CD4-positive, CD25-positive, alpha-beta regulatory T cell (primary cell): ENCODE results near the gene LGR6. TPM values are rescaled to one million over a fixed set of nuclear protein-coding genes. Genes with fewer than 3 reads are reported as not detected.

ENCODE experiments used
- ATAC-seq, 2 donors: fragments of 150-1000 bp; cut with Tn5 transposase; one replicate each; pipeline ENCODE4 v1.10.0; 2021; ENCODE audit warnings: low read depth in 2 of 2, moderate number of reproducible peaks in 2 of 2, moderate library complexity in 1 of 2
- DNase-seq, 3 donors: peaks; one replicate each; pipeline versions ENCODE4 v3.0.0 to v3.0.0-alpha.2; 2012 to 2022; ENCODE audit warnings: mixed read lengths in 1 of 3
- H3K27ac ChIP-seq: one replicate; pipeline ENCODE4 v1.7.0; 2013; ENCODE audit warnings: mild to moderate bottlenecking, low read length; ENCODE audit not compliant: insufficient read depth, poor library complexity, severe bottlenecking
- H3K27me3 ChIP-seq: one replicate; pipeline ENCODE4 v1.7.0; 2013; ENCODE audit warnings: low read length; ENCODE audit not compliant: control insufficient read depth, insufficient read depth
- H3K36me3 ChIP-seq: one replicate; pipeline ENCODE4 v1.7.0; 2013; ENCODE audit warnings: mild to moderate bottlenecking, low read length, moderate library complexity; ENCODE audit not compliant: control insufficient read depth, insufficient read depth
- H3K4me1 ChIP-seq: 2 replicates; pipeline ENCODE4 v1.7.0; 2013; ENCODE audit warnings: mild to moderate bottlenecking, low read length; ENCODE audit not compliant: insufficient read depth, control insufficient read depth, poor library complexity, severe bottlenecking
- H3K4me3 ChIP-seq: one replicate; pipeline ENCODE4 v1.7.0; 2013; ENCODE audit warnings: low read depth, mild to moderate bottlenecking, low read length, moderate library complexity
- H3K9me3 ChIP-seq, 2 experiments: 1 replicate in 1 of 2; 2 replicates in 1 of 2; pipeline ENCODE4 v1.7.0; 2013; ENCODE audit warnings: low read length in 2 of 2, mild to moderate bottlenecking in 1 of 2, moderate library complexity in 1 of 2; ENCODE audit not compliant: control insufficient read depth in 2 of 2
- H3K27ac Mint-ChIP-seq, 3 donors: one replicate each; pipeline ENCODE4 v1.8.0; 2020 to 2022; ENCODE audit warnings: mild to moderate bottlenecking in 3 of 3, mixed read lengths in 3 of 3, moderate library complexity in 2 of 3
- H3K27me3 Mint-ChIP-seq: one replicate; pipeline ENCODE4 v1.8.0; 2022; ENCODE audit warnings: mild to moderate bottlenecking, mixed read lengths
- H3K36me3 Mint-ChIP-seq: one replicate; pipeline ENCODE4 v1.8.0; 2020; ENCODE audit warnings: mixed read lengths
- H3K4me1 Mint-ChIP-seq, 4 donors: one replicate each; pipeline ENCODE4 v1.8.0; 2020 to 2022; ENCODE audit warnings: mixed read lengths in 4 of 4, mild to moderate bottlenecking in 1 of 4
- H3K4me3 Mint-ChIP-seq, 4 donors: one replicate each; pipeline ENCODE4 v1.8.0; 2020 to 2022; ENCODE audit warnings: mild to moderate bottlenecking in 4 of 4, mixed read lengths in 4 of 4, moderate library complexity in 3 of 4
- H3K9me3 Mint-ChIP-seq, 7 donors: one replicate each; pipeline ENCODE4 v1.8.0; 2020 to 2022; ENCODE audit warnings: mixed read lengths in 7 of 7, mild to moderate bottlenecking in 3 of 7, moderate library complexity in 2 of 7
- polyA plus RNA-seq, 4 donors: library from polyadenylated mRNA; unstranded; fragments of 300-500 nt; fragmentation: Illumina TruSeq; gene quantifications; one replicate each; pipeline ENCODE4 v1.2.3, GENCODE V29; 2021
- total RNA-seq: library from RNA; stranded (reverse); gene quantifications from one replicate; pipeline ENCODE4 v1.2.3, GENCODE V29; 2022

LGR6 gene
- total and polyA plus RNA-seq, 5 donors from 2014 or later, result 0.16 to 0.87 (median 0.30) TPM

DNA sequence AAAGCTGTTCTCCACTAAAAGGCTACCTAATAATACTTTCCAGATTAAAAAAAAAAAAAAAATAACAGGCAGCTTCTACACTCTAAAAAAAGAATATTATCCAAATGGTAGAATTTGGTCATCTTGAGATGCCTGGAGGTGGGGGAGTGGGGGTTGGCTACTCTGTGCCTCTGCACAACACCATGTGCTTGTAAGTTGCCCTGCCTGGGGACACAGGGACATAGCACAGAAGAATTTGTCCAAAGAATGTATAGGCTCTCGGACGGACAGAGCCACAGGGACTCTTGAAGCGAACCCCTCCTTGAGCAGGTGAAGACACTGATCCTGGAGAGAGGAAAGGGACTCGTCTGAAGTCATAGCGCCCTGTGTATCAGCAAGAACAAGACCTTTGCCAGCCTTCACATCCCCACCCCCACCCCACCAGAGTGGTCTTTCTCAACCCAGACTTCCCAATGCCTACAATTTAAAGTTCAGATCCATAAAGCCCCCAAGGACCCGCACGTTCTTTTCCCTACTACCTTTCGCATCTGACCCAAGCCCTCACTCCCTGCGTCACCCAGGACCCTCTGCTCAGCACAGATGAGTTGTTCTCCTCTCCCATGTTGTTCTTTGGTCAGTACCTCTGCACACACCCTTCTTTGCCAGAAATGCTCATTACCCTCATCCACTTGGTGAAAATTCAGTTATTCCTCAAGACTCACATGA is 72.6 kb downstream of the LGR6 start:
- H3K9me3 ChIP-seq, result no peaks in the 10 kb centered on the region
- no peaks in the 10 kb centered on the region for H3K36me3 ChIP-seq
- no peak overlapping the region for H3K4me3 Mint-ChIP-seq
- H3K27ac Mint-ChIP-seq, result no peak overlapping the region
- DNase-seq, result no peak
- peaks cover 47% of the 10 kb centered on the region for H3K27me3 Mint-ChIP-seq
- no peaks in the 10 kb centered on the region for H3K36me3 Mint-ChIP-seq
- peaks cover 7% of the 10 kb centered on the region for H3K27me3 ChIP-seq
- H3K4me1 Mint-ChIP-seq, result peaks cover 0 to 1% (median 0%) of the 10 kb centered on the region in 4 donors
- H3K9me3 Mint-ChIP-seq, result peaks cover 0 to 4% (median 0%) of the 10 kb centered on the region in 7 donors
- no peak overlapping the region for H3K4me3 ChIP-seq
- no peak overlapping the region for H3K27ac ChIP-seq
- no peak for ATAC-seq
- no peaks in the 10 kb centered on the region for H3K4me1 ChIP-seq

DNA sequence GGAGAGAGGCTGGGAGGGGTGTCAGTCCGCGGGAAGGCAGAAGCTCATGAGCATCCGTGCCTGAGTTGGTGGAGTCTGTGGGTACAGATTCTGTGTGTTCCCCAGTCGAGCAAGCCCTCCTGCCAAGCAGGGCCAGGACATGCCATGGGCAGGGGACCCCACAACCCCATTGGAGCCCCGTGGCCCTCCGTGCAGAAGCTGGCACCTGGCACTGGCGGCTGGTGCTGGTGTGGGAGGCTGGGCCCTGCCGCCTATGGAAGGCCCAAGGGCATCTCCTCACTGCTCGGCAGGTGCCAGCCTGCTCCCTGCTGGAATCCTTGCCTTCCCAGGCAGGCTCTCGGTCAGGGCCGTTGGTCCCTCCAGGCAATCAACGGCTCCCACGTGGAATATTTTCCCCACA is 74.4 kb downstream of the LGR6 start:
- Histone ChIP-seq H3K27me3 (peaks cover 4% of the 10 kb centered on the region), H3K9me3 (no peaks in the 10 kb centered on the region), H3K4me3 (no peak overlapping the region), H3K27ac (no peak overlapping the region), H3K36me3 (no peaks in the 10 kb centered on the region), H3K4me1 (no peaks in the 10 kb centered on the region)
- no peak overlapping the region for H3K27ac Mint-ChIP-seq
- no peak overlapping the region for H3K4me3 Mint-ChIP-seq
- peaks cover 0 to 1% (median 0%) of the 10 kb centered on the region in 4 donors for H3K4me1 Mint-ChIP-seq
- peaks cover 40% of the 10 kb centered on the region for H3K27me3 Mint-ChIP-seq
- H3K9me3 Mint-ChIP-seq, result peaks cover 0 to 4% (median 0%) of the 10 kb centered on the region in 7 donors
- no peak for DNase-seq
- H3K36me3 Mint-ChIP-seq, result no peaks in the 10 kb centered on the region
- ATAC-seq, result no peak

DNA sequence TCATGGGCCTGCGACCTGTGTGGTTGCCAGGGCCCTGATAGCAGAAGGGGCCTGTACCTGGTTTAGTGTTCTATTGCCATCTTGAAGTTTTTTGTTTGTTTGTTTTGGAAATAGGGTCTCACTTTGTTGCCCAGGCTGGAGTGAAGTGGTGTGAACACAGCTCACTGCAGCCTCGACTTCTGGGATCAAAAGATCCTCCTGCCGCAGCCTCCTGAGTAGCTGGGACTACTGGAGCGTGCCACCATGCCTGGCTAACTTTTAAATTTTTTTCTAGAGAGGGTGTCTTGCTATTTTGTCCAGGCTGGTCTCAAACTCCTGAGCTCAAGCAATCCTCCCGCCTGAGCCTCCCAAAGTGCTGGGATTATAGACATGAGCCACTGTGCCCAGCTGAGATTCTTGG is 75.2 kb downstream of the LGR6 start:
- Mint-ChIP-seq H3K9me3 (peaks cover 0 to 2% (median 0%) of the 10 kb centered on the region in 7 donors), H3K4me3 (no peak overlapping the region), H3K36me3 (no peaks in the 10 kb centered on the region), H3K27ac (no peak overlapping the region), H3K4me1 (peaks cover 0 to under 1% (median 0%) of the 10 kb centered on the region in 4 donors), H3K27me3 (peaks cover 32% of the 10 kb centered on the region)
- DNase-seq (no peak), ATAC-seq (no peak)
- Histone ChIP-seq H3K36me3 (no peaks in the 10 kb centered on the region), H3K4me1 (no peaks in the 10 kb centered on the region), H3K27me3 (peaks cover 4% of the 10 kb centered on the region), H3K4me3 (no peak overlapping the region), H3K27ac (no peak overlapping the region), H3K9me3 (no peaks in the 10 kb centered on the region)

DNA sequence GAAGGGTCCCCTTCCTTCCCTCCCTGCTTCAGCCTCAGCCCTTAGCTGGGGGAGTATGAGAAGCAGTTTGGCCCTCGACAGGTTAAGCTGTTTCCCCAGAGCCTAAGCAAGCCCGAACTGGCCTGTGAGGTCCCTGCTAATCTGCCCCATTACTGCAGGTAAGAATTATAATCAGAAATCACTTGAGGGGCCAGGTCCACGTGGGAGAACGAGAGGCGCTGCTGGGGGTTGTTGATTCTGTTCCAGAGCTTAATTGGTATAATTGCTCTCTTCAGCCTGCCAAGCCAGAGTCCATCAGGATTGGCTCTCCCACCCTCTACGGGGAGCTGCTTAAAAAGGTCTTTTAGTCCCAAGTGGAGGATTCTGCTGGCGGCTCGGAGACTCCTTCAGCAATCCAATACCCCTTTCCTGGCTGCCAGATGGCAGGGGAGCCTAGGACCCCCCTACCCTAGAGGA is 77.3 kb downstream of the LGR6 start:
- Histone ChIP-seq H3K9me3 (no peaks in the 10 kb centered on the region), H3K36me3 (no peaks in the 10 kb centered on the region), H3K4me3 (no peak overlapping the region), H3K4me1 (no peaks in the 10 kb centered on the region), H3K27ac (no peak overlapping the region), H3K27me3 (no peaks in the 10 kb centered on the region)
- Mint-ChIP-seq H3K4me1 (peaks cover 0 to 3% (median 0%) of the 10 kb centered on the region in 4 donors), H3K27me3 (peaks cover 25% of the 10 kb centered on the region), H3K36me3 (no peaks in the 10 kb centered on the region), H3K4me3 (no peak overlapping the region), H3K27ac (no peak overlapping the region), H3K9me3 (peaks cover 0 to 1% (median 0%) of the 10 kb centered on the region in 7 donors)
- ATAC-seq (no peak), DNase-seq (no peak)

DNA sequence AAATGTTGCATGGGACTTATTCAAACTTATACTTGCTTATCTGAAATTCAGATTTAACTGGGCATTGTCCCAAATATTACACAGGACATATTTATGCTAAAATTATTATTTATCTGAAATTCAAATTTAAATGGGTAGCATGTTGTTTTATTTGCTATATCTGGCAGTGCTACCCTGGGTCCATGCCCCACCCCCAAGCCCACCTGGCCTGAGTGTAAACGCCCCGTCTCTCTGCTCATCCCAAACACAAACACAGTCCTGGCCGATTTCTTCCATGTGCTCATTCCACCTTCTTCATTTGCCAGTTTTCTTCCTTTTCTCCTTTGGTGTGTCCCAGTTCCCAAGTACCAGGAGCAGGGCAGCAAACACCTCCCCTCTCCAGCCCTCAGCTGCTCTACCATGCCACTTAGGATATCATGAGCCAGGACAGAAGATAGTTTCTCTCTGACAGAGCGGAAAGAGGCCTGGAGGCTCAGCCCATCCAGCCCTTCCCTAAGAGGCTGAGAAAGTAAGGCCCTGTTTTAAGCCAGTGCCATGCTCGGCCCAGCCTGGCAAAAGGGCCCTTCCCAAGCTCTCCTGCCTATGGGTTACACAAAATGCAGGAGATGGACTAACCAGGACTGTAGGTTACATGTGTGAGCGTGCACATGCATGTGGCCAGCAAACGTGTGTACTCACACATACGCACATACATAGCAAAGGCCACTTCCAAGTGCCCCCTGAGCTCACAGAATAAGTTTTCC is 78.7 kb downstream of the LGR6 start:
- H3K27ac ChIP-seq, result no peak overlapping the region
- Mint-ChIP-seq H3K4me3 (no peak overlapping the region), H3K9me3 (no peaks in the 10 kb centered on the region), H3K4me1 (peaks cover 0 to 3% (median 0%) of the 10 kb centered on the region in 4 donors), H3K27me3 (peaks cover 12% of the 10 kb centered on the region), H3K27ac (no peak overlapping the region), H3K36me3 (no peaks in the 10 kb centered on the region)
- H3K27me3 ChIP-seq, result no peaks in the 10 kb centered on the region
- H3K36me3 ChIP-seq, result no peaks in the 10 kb centered on the region
- H3K4me1 ChIP-seq, result no peaks in the 10 kb centered on the region
- H3K4me3 ChIP-seq, result no peak overlapping the region
- no peaks in the 10 kb centered on the region for H3K9me3 ChIP-seq
- ATAC-seq, result no peak
- no peak for DNase-seq

DNA sequence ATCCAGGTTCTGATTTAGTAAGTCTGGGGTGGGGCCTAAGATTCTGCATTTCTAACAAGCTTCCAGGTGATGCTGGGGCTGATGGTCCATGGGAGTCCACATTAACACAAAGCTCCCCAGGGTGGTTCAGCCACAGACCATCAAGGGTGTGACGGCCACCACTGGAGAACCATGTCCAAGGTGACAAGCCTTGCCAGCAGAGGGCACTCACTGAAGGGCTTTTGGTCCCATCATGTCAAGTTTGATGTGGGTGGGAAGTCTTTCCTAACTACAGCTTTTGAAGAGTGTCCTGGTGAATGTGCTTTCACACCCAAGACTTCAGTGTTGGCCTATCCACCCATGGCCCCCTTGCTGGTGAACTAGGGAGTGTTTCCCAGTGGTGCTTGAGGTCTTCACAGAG is 81.0 kb downstream of the LGR6 start:
- ATAC-seq (peak; percentile 45 to 48), DNase-seq (peak; percentile 16 to 40 (median 24))
- peak overlapping the region in 1 of 3 donors; percentile 62 for H3K27ac Mint-ChIP-seq
- no peaks in the 10 kb centered on the region for H3K36me3 ChIP-seq
- H3K36me3 Mint-ChIP-seq, result no peaks in the 10 kb centered on the region
- H3K4me3 ChIP-seq, result no peak overlapping the region
- H3K27ac ChIP-seq, result no peak overlapping the region
- H3K4me3 Mint-ChIP-seq, result no peak overlapping the region
- H3K4me1 Mint-ChIP-seq, result peaks cover 0 to 3% (median 0%) of the 10 kb centered on the region in 4 donors
- H3K27me3 ChIP-seq, result no peaks in the 10 kb centered on the region
- H3K27me3 Mint-ChIP-seq, result peaks cover 6% of the 10 kb centered on the region
- H3K4me1 ChIP-seq, result no peaks in the 10 kb centered on the region
- no peaks in the 10 kb centered on the region for H3K9me3 Mint-ChIP-seq
- no peaks in the 10 kb centered on the region for H3K9me3 ChIP-seq

DNA sequence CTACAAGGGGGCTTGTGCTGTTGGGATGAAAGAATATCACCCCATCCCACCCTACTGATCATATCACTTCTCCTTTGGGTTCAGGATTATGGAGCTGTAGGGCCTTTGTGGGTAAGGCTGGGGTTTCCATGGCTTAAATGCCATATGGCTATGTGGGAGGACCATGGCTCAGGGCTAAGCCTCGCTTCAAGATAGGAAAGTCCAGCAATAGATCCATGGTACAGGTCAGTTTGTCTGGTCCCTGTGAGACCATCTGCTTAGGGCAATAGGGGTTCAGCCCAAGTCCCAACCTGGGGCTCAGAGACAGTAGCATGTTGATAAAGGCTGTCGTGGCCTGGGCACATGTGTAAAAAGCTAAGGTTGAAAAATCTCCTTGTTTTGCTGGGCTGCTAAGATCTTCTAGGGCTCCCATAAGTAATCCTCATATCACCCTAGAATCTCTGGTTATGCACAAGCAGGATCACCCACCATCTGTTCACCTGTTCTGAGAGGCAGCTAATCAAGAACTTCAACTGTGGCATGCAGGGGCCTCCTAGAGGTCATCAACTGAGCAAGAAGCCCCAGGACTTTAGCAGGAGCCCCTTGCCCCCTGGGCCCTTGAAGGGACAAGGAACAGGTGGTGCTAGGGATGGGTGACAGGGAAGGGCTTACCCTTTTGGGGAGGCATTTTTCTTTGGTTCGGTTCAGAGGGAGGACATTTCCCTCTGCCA is 81.6 kb downstream of the LGR6 start:
- DNase-seq (no peak), ATAC-seq (no peak)
- H3K36me3 ChIP-seq, result no peaks in the 10 kb centered on the region
- Mint-ChIP-seq H3K4me1 (peaks cover 0 to 3% (median 0%) of the 10 kb centered on the region in 4 donors), H3K9me3 (no peaks in the 10 kb centered on the region), H3K27me3 (peaks cover 12% of the 10 kb centered on the region), H3K4me3 (no peak overlapping the region), H3K27ac (no peak overlapping the region), H3K36me3 (no peaks in the 10 kb centered on the region)
- no peak overlapping the region for H3K27ac ChIP-seq
- H3K27me3 ChIP-seq, result no peaks in the 10 kb centered on the region
- no peaks in the 10 kb centered on the region for H3K4me1 ChIP-seq
- no peak overlapping the region for H3K4me3 ChIP-seq
- no peaks in the 10 kb centered on the region for H3K9me3 ChIP-seq
